ENCODE data around the gene TSACC. TPM values are rescaled to one million over a fixed set of nuclear protein-coding genes. Genes with fewer than 3 reads are reported as not detected.

Gene TSACC
- total RNA-seq, 3 donors from 2014 or later: 0.37 to 0.43 TPM; not detected in 1

GRCh38 chr1:156376146-156376545 lies 37.8 kb downstream of the TSACC start:
- DNase-seq (no peak), ATAC-seq (no peak)
- H3K36me3 Mint-ChIP-seq (ENCODE audit: insufficient read depth): no peaks in the 10 kb centered on the region
- H3K27me3 Mint-ChIP-seq (ENCODE audit: low read depth): peaks cover 24% of the 10 kb centered on the region
- no peaks in the 10 kb centered on the region for H3K9me3 Mint-ChIP-seq
- H3K4me1 Mint-ChIP-seq (ENCODE audit: low read depth): no peaks in the 10 kb centered on the region
- no peak overlapping the region for H3K4me3 Mint-ChIP-seq

- ATAC-seq (no peak), DNase-seq (no peak)
- H3K4me3 Mint-ChIP-seq: no peak overlapping the region
- H3K36me3 Mint-ChIP-seq (ENCODE audit: insufficient read depth): no peaks in the 10 kb centered on the region
- no peaks in the 10 kb centered on the region for H3K4me1 Mint-ChIP-seq (ENCODE audit: low read depth)
- no peaks in the 10 kb centered on the region for H3K9me3 Mint-ChIP-seq
- H3K27me3 Mint-ChIP-seq (ENCODE audit: low read depth): peaks cover 17% of the 10 kb centered on the region
Measured at GRCh38 chr1:156376958-156377919, 38.9 kb downstream of the TSACC start.

- Mint-ChIP-seq H3K4me3 (no peak overlapping the region), H3K9me3 (no peaks in the 10 kb centered on the region), H3K36me3 (ENCODE audit: insufficient read depth) (no peaks in the 10 kb centered on the region), H3K4me1 (ENCODE audit: low read depth) (no peaks in the 10 kb centered on the region), H3K27me3 (ENCODE audit: low read depth) (peaks cover 9% of the 10 kb centered on the region)
- ATAC-seq (no peak), DNase-seq (no peak)
Measured at GRCh38 chr1:156378557-156378956, 40.2 kb downstream of the TSACC start.

GRCh38 chr1:156379420-156380165 lies 41.3 kb downstream of the TSACC start:
- Mint-ChIP-seq H3K36me3 (ENCODE audit: insufficient read depth) (no peaks in the 10 kb centered on the region), H3K27me3 (ENCODE audit: low read depth) (peaks cover 5% of the 10 kb centered on the region), H3K4me3 (no peak overlapping the region), H3K9me3 (no peaks in the 10 kb centered on the region), H3K4me1 (ENCODE audit: low read depth) (no peaks in the 10 kb centered on the region)
- ATAC-seq (no peak), DNase-seq (no peak)

- Mint-ChIP-seq H3K4me1 (ENCODE audit: low read depth) (peaks cover 6% of the 10 kb centered on the region), H3K9me3 (no peaks in the 10 kb centered on the region)
Measured at GRCh38 chr1:156382561-156382960, 44.2 kb downstream of the TSACC start.

GRCh38 chr1:156383023-156383422 lies 44.7 kb downstream of the TSACC start:
- Mint-ChIP-seq H3K27me3 (ENCODE audit: low read depth) (peaks cover 17% of the 10 kb centered on the region), H3K4me1 (ENCODE audit: low read depth) (peaks cover 6% of the 10 kb centered on the region), H3K36me3 (ENCODE audit: insufficient read depth) (no peaks in the 10 kb centered on the region), H3K9me3 (no peaks in the 10 kb centered on the region), H3K4me3 (no peak overlapping the region)
- DNase-seq (peak; percentile 54), ATAC-seq (peak; percentile 88 to 92)

More at GRCh38 chr1:156382561-156382960, 44.2 kb downstream of the TSACC start:
- ATAC-seq: no peak
- Mint-ChIP-seq H3K4me3 (no peak overlapping the region), H3K27me3 (ENCODE audit: low read depth) (peaks cover 12% of the 10 kb centered on the region), H3K36me3 (ENCODE audit: insufficient read depth) (no peaks in the 10 kb centered on the region)
- DNase-seq: no peak

GRCh38 chr1:156384007-156384406 lies 45.7 kb downstream of the TSACC start:
- Mint-ChIP-seq H3K27me3 (ENCODE audit: low read depth) (peaks cover 24% of the 10 kb centered on the region), H3K4me3 (no peak overlapping the region), H3K36me3 (ENCODE audit: insufficient read depth) (no peaks in the 10 kb centered on the region), H3K9me3 (no peaks in the 10 kb centered on the region), H3K4me1 (ENCODE audit: low read depth) (peaks cover 6% of the 10 kb centered on the region)
- no peak for ATAC-seq
- no peak for DNase-seq

- Mint-ChIP-seq H3K27me3 (ENCODE audit: low read depth) (peaks cover 30% of the 10 kb centered on the region), H3K4me3 (no peak overlapping the region), H3K36me3 (ENCODE audit: insufficient read depth) (no peaks in the 10 kb centered on the region), H3K4me1 (ENCODE audit: low read depth) (peaks cover 6% of the 10 kb centered on the region), H3K9me3 (no peaks in the 10 kb centered on the region)
- DNase-seq (no peak), ATAC-seq (no peak)
Measured at GRCh38 chr1:156384658-156385057, 46.3 kb downstream of the TSACC start.

GRCh38 chr1:156385534-156386031 lies 47.3 kb downstream of the TSACC start:
- H3K27me3 Mint-ChIP-seq (ENCODE audit: low read depth): peaks cover 39% of the 10 kb centered on the region
- no peaks in the 10 kb centered on the region for H3K36me3 Mint-ChIP-seq (ENCODE audit: insufficient read depth)

GRCh38 chr1:156386134-156386901 lies 48.0 kb downstream of the TSACC start:
- Mint-ChIP-seq H3K9me3 (no peaks in the 10 kb centered on the region), H3K4me3 (no peak overlapping the region), H3K27me3 (ENCODE audit: low read depth) (peaks cover 38% of the 10 kb centered on the region), H3K4me1 (ENCODE audit: low read depth) (peaks cover 6% of the 10 kb centered on the region), H3K36me3 (ENCODE audit: insufficient read depth) (no peaks in the 10 kb centered on the region)
- no peak for DNase-seq
- ATAC-seq: no peak

More at GRCh38 chr1:156385534-156386031, 47.3 kb downstream of the TSACC start:
- DNase-seq: peak; percentile 71
- H3K4me3 Mint-ChIP-seq: no peak overlapping the region
- no peaks in the 10 kb centered on the region for H3K9me3 Mint-ChIP-seq
- peak; percentile 61 to 80 for ATAC-seq
- peaks cover 6% of the 10 kb centered on the region for H3K4me1 Mint-ChIP-seq (ENCODE audit: low read depth)

GRCh38 chr1:156386949-156387869 lies 48.9 kb downstream of the TSACC start:
- DNase-seq (no peak), ATAC-seq (no peak)
- Mint-ChIP-seq H3K36me3 (ENCODE audit: insufficient read depth) (no peaks in the 10 kb centered on the region), H3K4me3 (no peak overlapping the region), H3K27me3 (ENCODE audit: low read depth) (peaks cover 42% of the 10 kb centered on the region), H3K4me1 (ENCODE audit: low read depth) (peaks cover 6% of the 10 kb centered on the region), H3K9me3 (no peaks in the 10 kb centered on the region)

GRCh38 chr1:156387870-156388173 lies 49.5 kb downstream of the TSACC start:
- ATAC-seq (no peak), DNase-seq (no peak)
- H3K4me1 Mint-ChIP-seq (ENCODE audit: low read depth): peaks cover 6% of the 10 kb centered on the region
- peaks cover 42% of the 10 kb centered on the region for H3K27me3 Mint-ChIP-seq (ENCODE audit: low read depth)
- no peaks in the 10 kb centered on the region for H3K36me3 Mint-ChIP-seq (ENCODE audit: insufficient read depth)
- H3K4me3 Mint-ChIP-seq: no peak overlapping the region
- H3K9me3 Mint-ChIP-seq: no peaks in the 10 kb centered on the region
